Activated CD4-positive, CD25-positive, alpha-beta regulatory T cell treated with anti-CD3 and anti-CD28 coated beads, Interleukin-2, amount 50 U/mL, for 72 hours (primary cell): ENCODE data around the gene KCNMA1.
"Not testable (repeated sequence)": the region's sequence is repeated elsewhere in the genome, so short reads cannot be mapped to it uniquely, and the experiment has no call there.

Experiments used
- DNase-seq: peaks from one replicate; pipeline ENCODE4 v3.0.0; 2021

The KCNMA1 gene

GRCh38 chr10:77578583-77579227, 58.9 kb downstream of the KCNMA1 start:
- no peak for DNase-seq

DNA sequence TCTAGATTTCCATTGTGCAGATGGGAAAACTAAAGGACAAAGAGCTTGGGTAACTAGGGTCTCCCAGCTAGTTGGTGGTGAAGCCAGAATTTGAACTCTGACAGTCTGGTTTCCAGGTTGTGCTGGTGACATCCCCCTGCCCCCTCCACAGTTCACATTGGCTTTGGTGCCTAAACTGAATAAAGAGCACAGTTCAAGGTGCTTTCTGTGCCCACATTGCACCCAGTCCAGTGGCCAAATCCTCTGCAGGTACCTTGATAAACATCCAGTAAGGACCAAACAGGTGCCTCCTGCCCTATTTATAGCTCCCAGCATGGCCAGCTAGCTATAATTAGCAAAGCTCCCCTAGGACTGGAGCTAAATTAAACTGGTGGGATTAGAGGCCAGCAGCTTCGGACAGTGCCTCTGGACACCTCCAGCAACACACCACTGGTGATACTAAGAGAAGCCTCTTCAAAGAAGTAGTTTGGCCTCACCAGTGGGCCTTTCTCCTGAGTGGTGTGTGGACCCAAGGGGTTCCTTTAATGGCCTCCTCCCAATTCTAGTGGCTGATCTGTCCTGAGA, 59.9 kb downstream of the KCNMA1 start:
- DNase-seq = no peak

DNA sequence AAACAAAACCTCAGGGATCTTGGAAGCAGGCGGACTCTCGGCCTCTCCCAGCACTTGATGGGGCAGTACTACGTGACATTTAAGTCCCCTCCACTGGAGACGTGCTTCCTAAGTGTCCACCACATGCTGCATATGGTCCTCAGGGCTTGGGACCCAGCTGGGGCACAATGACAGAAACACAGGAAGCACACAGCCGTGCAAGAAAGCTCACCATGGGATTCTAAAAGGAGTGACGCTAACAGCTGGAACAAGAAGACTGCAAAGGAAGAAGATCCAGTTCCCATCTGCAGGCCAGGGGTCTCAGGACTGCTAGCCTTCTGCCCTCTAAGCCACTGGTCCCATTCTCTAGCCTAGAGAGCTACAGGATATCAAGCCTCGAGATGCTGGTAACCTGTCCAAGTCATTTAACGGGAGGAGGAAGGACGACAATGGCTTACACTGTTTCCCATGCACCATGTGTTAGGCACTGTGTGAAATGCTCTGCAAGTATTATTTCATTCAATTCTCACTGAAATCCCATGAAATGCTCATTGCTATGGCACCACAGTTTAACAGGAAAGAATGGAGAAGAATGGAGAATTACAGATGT, 61.1 kb downstream of the KCNMA1 start:
- no peak for DNase-seq

DNA sequence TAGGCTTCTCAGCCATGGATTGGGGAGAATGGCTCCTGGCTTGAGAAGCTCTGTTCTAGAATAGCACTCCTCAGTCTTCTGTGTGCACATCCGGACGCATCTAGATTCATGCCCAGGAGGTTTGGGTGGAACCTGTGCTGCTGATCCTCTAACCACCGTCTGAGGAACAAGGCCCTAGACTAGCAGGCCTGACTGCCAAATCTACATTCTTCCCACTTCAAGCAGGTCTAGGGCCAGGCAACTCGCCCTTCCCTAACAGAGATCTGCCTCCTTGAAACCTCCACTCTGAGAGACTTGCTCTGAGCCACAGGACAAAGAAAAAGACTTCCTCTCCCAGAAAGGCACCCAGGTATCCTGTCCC, 61.6 kb downstream of the KCNMA1 start:
- DNase-seq = no peak

- no peak for DNase-seq
Measured at GRCh38 chr10:77575271-77576006, 62.2 kb downstream of the KCNMA1 start.

DNA sequence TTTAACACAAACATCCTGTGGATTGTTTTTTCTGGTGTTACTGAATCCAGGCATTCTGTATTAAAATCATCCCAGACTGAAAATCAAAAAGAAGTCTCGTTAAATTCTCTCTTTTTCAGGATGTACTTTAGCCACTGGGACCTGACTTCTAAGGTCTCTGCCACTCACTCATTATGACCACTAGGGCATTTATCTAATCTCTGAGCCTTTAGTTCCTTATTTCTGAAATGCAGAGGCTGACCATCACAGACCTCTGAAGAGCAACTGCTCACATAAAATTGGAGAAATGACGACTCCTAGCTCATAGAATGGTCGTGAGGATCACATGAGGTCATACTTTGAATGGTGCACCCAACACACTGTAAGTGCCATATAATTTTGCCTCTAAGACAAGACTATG, 63.2 kb downstream of the KCNMA1 start:
- no peak for DNase-seq

DNA sequence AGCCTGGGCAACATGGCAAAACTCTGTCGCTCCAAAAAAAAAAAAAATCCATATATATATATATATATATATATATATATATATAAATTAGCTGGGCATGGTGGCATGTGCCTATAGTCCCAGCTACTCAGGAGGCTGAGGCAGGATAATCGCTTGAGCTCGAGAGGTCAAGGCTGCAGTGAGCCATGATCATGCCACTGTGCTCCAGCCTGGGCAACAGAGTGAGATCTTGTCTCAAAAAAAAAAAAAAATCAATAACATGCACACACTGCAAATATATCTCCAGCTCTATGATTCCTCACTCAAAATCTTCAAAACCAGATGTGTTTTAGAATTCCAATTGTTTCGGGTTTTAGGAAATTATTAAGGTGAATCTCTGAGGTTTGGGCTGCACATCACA, 65.1 kb downstream of the KCNMA1 start:
- DNase-seq = not testable (repeated sequence)

DNA sequence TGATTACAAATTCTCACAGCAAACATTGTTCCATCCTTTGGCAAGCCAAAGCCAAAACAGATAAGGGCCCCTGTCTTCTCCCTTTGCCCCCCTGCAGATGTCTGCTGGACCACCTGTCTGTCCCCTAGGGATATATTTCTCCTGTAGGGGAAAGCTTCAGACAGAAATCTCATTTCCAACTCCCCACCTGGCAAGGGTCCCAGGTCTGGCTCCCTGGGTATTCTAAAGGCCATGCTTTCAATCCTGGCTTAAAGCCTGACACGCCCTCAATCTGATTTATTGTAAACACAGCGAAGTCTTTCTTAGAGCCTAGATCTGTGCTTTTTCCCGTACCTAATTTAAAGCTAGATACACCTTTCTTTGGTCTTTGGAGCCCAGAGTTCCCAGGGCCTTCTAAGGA, 66.1 kb downstream of the KCNMA1 start:
- DNase-seq = no peak

DNA sequence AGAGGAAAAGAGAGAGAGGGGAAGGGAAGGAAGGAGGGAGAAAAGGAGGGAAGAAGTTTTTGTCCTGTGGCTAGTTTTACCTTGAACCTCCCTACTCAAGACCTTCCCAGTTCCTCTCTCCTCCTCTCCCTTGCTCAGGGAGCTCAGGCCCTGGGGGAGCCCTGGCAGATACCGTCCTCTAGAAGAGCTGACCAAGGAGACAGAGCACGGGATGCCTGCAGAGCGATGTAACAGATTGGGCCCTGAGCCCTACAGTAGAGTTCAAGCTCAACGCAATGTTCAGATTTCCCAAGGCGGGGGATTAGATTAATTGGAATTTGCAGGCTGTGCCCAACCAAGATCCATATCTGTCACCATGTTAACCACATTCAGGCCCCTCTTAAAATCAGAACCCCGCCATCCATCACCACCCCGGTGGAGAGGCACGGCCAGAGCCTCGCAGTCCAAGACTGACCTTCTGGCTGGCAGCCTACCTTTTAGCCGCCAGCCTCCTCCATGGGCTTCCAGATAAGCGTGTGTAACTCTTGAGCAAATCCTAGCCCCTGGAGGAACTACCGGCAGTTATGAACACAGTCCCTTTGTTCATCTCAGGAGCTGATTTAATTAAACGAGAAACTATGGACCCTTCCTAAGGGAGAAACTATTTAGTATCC, 70.6 kb downstream of the KCNMA1 start:
- no peak for DNase-seq

DNA sequence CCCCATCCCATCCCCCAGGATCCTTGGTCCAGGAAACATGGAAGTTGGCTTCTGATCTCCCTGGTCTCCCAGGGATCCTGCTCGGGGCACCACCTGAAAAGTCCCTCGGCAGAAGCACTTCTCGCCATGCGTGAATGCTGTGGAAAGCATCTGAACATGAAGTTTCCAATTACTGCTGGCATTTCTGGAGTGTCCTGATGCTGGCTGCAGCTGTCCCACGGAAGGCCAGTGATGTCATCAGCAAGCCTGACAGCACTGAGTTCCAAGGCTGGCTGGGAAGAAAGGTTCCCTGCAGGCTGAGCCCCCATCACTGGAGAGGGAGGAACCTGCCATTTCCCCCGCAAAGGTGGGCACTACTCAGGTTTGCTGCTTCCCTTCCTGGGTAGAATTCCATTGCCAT, 71.4 kb downstream of the KCNMA1 start:
- no peak for DNase-seq

DNA sequence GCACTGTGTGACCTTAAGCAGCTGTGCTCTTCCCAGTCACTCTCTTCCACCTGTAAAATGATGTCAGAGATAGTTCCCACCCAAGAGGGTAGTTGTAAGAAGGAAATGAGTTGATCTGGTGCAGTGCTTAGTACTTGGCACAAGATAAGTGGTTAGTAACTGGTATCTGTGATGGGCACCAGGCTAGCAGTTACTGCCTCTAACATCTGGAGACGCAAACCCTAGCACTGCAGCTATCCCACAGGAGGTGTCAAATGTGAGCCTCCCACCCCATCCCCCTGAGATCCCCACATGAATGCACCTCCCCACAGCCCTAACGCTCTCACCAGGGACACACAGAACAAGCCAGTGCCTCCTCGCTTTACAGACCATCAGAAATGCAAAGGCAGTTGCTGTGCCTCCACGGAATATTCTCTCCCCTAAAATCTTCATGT, 72.0 kb downstream of the KCNMA1 start:
- DNase-seq = no peak

DNA sequence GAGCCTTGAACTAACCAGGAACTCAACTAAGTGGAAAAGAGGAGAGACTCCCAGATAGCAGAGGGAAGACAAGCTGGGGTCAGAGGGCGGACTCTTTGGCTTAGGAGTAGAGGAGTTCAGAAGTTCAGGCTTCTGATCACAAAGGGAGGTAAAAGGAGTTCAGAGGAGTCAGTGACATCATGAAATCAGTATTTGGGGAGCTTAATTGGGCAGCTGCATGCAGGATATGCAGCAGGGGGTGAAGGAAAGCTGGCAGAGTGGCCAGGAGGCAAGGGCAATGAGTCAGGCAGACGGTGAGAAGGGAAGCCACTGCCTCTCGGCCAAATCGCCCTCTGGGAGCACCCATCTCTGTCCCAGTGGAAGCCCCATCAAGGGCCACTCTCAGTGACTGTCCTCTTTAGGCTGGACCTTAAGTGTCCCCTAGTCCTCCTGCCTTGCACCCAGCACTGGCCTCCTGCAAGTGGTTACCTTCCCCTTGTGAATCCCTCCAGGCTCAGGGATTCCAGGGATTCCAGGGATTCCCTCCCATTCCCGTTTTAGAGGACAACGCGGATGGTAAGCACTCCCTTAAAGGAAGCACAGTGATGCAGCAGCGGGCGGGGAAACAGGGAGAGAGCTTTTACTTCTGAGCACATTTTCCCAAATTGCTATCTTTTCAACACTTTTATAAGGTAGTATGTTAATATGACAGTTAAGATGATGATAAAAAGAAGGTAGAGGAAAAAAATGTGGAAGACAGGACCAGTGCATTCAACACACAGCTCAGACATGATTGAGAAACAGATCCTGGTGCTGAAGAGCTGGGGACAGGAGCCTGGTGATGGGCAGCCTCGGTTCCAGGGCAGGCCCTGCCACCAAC, 72.6 kb downstream of the KCNMA1 start:
- no peak for DNase-seq

DNA sequence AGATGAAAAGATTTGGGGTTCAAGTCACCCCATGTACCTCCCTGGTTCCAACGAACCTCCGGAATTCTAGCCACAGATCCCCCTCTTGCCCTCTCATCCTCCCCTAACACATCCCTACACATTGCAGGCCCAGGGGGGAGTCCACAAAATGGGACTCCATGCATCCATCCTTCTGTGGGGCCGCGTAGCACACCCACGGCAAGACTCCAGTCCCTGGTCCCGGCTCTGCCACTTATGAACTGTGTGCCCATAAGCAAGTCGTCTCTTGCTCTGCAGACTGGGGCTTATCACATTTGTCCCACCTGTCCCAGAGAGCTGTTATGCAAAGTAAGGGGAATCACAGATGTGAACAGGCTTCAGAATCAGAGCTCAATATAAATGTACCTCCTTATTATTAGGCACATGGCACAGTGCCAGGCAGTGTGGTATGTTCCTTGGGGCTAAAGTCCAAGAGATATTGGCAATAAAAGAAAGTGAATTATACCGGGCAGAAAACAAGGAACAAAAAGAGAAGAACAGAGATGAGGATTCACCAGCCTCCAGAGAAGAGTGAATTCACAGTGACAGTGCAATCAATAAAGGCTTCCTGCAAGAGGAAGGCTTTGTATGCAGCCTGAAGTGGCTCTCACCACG, 73.9 kb downstream of the KCNMA1 start:
- DNase-seq = no peak

DNA sequence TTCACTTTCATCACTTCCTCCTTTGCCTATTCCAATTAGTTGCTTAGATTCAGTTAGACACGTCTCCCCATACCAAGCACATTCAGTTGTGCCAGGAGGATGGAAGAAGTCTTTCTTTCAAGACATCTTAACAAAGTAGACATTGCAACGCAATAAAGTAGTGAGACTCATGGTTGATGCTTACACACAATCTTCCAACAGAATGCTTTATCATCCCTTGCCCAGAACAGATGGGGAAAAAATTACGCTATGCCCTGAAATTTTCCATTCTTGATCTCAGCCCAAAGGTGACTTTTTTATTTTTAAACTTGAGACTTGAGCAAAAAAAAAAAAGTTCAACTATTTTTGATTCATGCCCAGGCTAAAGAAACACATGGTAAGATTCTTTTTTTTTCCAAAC, 74.9 kb downstream of the KCNMA1 start:
- DNase-seq = no peak

DNA sequence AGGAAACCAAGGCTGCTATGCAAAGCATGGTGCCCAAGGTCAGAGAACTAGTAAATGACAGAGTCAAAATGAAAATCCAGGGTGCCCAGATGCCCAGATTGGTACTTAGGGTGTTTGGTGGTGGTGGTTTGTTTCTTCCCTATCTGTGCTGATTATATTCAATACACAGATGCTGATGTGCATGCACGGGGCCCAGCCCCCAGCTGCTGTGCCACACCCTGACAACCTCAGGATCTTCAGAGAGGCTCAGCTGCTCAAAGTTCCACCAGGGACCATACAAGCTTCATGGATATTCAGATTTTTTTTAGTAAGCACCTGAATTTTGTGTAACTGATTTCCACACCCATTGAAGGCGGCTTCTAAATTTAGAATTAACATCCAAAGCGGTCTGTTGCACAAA, 75.6 kb downstream of the KCNMA1 start:
- no peak for DNase-seq

- DNase-seq = no peak
Measured at GRCh38 chr10:77560471-77560870, 77.1 kb downstream of the KCNMA1 start.

DNA sequence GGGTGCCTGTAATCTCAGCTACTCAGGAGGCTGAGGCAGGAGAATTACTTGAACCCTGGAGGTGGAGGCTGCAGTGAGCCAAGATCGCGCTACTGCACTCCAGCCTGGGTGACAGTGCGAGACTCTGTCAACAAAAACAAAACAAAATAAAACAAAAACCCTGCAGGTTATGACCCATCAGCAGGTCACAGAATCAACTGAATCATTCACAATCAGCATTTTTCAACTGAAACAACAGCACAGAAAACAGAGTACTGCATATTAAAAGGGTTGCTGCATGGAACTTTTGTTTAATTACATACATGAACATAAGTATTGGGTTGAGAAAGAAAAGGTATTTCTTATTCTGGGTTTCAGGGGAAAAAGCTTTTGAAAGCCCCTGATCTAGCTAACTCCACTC, 77.6 kb downstream of the KCNMA1 start:
- no peak for DNase-seq

- no peak for DNase-seq
Measured at GRCh38 chr10:77556990-77557601, 80.5 kb downstream of the KCNMA1 start.

DNA sequence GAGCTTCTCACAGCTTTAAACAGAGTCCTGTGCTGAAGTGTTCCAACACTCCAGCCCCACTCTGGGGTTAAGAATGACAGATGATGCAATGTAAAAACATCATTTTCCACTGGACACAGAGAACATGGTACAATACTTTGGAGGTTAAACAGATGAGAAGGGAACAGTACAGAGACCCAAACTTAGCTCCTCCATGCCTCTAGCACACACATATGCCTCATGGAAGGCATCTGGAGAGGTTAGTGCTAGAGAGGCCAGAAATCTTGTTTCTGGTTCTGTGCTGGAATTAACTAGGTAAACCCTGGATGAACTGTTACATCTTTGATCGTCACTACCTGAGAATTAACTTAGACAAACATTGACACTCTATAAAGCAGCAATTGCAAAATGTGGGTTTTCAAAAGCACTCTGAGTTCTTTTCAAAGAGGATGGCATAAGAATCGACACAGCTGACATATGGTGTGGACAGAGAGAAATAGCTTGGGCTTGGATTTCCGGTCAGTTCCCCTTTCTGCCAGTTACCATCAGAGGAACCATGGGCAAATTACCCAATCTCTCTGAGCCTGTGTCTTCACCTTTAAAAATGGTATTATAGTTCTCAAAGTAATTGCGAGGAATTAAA, 81.9 kb downstream of the KCNMA1 start:
- DNase-seq = no peak

DNA sequence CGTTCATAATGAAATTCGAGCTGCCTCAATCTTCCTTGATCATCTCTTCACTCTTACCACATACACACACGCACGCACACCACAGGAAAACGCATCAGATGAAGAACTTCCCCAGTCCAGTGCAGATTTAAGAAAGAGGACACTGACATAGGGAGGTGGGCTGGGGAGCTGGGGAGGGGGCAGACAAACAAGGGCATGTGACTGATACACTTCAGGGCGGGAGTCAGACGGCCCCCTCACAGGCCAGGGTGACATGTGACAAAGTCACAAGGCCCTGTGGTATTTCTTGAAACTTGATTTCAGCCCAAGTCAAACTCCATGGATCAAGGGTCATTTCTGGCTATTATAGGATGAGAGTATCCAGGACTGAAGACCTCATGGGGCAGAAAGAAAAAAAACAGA, 82.6 kb downstream of the KCNMA1 start:
- no peak for DNase-seq

- no peak for DNase-seq
Measured at GRCh38 chr10:77553966-77554365, 83.6 kb downstream of the KCNMA1 start.
